Measurements from ENCODE around the gene LRRC14B.

Gene LRRC14B

GRCh38 chr5:160921-161802, 30.1 kb upstream of the LRRC14B start:
- H3K4me1 ChIP-seq (ENCODE audit: control insufficient read depth in 1 of 2, insufficient read depth in 1 of 2, low read depth in 1 of 2, low read length in 1 of 2) = no peaks in the 10 kb centered on the region
- no peak for TF ChIP-seq CTCF (IDR thresholded peaks at IDR 0.05)
- no peak overlapping the region for H3K27ac ChIP-seq
- H3K36me3 ChIP-seq = no peaks in the 10 kb centered on the region
- H3K27me3 ChIP-seq = peaks cover 19% of the 10 kb centered on the region
- no peaks in the 10 kb centered on the region for H3K9me3 ChIP-seq
- no peak overlapping the region for H3K4me3 ChIP-seq (ENCODE audit: low read depth in 1 of 2, low read length in 1 of 2)

DNA sequence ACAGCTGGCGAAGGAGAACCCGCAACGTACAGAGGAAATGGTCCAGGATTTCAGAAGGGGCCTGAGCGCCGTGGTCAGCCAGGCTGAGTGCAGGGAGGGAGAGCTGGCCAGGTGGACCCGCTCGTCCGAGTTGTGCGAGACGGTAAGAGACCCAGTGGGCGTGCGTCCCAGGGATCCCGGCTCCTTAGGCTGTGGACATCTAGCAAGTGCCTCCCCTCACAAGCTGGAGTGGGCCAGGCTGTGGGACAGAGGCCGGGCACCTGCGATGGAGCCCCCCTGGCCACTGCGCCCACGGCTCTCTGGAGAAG, 29.5 kb upstream of the LRRC14B start:
- peaks cover 19% of the 10 kb centered on the region for H3K27me3 ChIP-seq
- no peaks in the 10 kb centered on the region for H3K4me1 ChIP-seq (ENCODE audit: control insufficient read depth in 1 of 2, insufficient read depth in 1 of 2, low read depth in 1 of 2, low read length in 1 of 2)
- TF ChIP-seq CTCF (IDR thresholded peaks at IDR 0.05) = no peak
- H3K27ac ChIP-seq = no peak overlapping the region
- no peaks in the 10 kb centered on the region for H3K36me3 ChIP-seq
- H3K9me3 ChIP-seq = no peaks in the 10 kb centered on the region
- H3K4me3 ChIP-seq (ENCODE audit: low read depth in 1 of 2, low read length in 1 of 2) = no peak overlapping the region

- no peak overlapping the region for H3K4me3 ChIP-seq (ENCODE audit: low read depth in 1 of 2, low read length in 1 of 2)
- H3K4me1 ChIP-seq (ENCODE audit: control insufficient read depth in 1 of 2, insufficient read depth in 1 of 2, low read depth in 1 of 2, low read length in 1 of 2) = no peaks in the 10 kb centered on the region
- H3K27ac ChIP-seq = no peak overlapping the region
- H3K27me3 ChIP-seq = peaks cover 19% of the 10 kb centered on the region
- H3K9me3 ChIP-seq = no peaks in the 10 kb centered on the region
- no peak for TF ChIP-seq CTCF (IDR thresholded peaks at IDR 0.05)
- no peaks in the 10 kb centered on the region for H3K36me3 ChIP-seq
Observed at GRCh38 chr5:162190-162564, 29.1 kb upstream of the LRRC14B start.

DNA sequence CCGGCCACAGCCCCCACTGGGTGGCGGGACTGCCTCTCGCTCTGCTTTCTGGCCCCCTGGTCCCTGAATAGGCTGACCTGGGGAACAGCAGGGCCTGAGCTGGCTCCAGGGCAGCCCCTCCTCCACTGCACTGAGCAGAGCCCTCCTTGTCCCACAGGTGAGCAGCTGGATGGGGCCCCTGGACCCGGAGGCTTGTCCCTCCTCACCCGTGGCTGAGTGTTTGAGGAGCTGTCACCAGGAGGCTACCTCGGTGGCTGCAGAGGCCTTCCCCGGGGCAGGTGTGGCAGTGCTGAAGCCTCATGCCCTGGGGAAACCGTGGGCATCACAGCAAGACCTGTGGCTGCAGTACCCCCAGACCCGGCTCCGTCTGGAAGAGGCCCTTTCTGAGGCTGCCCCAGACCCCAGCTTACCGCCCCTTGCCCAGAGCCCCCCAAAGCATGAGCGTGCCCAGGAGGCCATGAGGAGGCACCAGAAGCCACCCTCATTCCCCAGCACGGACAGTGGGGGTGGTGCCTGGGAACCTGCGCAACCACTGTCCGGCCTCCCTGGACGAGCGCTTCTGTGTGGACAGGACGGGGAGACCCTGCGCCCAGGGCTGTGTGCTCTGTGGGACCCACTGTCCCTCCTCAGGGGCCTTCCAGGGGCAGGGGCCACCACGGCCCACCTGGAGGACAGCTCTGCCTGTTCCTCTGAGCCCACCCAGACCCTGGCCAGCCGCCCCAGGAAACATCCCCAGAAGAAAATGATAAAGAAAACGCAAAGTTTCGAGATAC, 28.5 kb upstream of the LRRC14B start:
- no peaks in the 10 kb centered on the region for H3K4me1 ChIP-seq (ENCODE audit: control insufficient read depth in 1 of 2, insufficient read depth in 1 of 2, low read depth in 1 of 2, low read length in 1 of 2)
- H3K27ac ChIP-seq = no peak overlapping the region
- no peak for TF ChIP-seq CTCF (IDR thresholded peaks at IDR 0.05)
- no peaks in the 10 kb centered on the region for H3K36me3 ChIP-seq
- H3K4me3 ChIP-seq (ENCODE audit: low read depth in 1 of 2, low read length in 1 of 2) = no peak overlapping the region
- H3K9me3 ChIP-seq = no peaks in the 10 kb centered on the region
- H3K27me3 ChIP-seq = peaks cover 19% of the 10 kb centered on the region

DNA sequence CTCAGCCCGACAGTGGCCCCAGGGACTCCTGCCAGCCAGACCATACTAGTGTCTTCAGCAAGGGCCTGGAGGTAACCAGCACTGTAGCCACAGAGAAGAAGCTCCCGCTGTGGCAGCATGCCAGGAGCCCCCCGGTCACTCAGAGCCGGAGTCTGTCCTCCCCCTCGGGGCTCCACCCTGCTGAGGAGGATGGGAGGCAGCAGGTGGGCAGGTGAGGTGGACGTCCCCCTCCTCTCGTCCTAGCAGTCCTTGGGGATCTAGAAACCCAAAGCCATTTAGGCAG, 28.0 kb upstream of the LRRC14B start:
- H3K4me3 ChIP-seq (ENCODE audit: low read depth in 1 of 2, low read length in 1 of 2) = no peak overlapping the region
- H3K4me1 ChIP-seq (ENCODE audit: control insufficient read depth in 1 of 2, insufficient read depth in 1 of 2, low read depth in 1 of 2, low read length in 1 of 2) = no peaks in the 10 kb centered on the region
- no peak for TF ChIP-seq CTCF (IDR thresholded peaks at IDR 0.05)
- peaks cover 19% of the 10 kb centered on the region for H3K27me3 ChIP-seq
- no peak overlapping the region for H3K27ac ChIP-seq
- H3K9me3 ChIP-seq = no peaks in the 10 kb centered on the region
- H3K36me3 ChIP-seq = no peaks in the 10 kb centered on the region
